Type B pancreatic cell (in vitro differentiated cells): Measurements from ENCODE around the gene NSFL1C. TPM values are rescaled to one million over a fixed set of nuclear protein-coding genes. Genes with fewer than 3 reads are reported as not detected.

Experiments used
- DNase-seq: peaks from one replicate; pipeline ENCODE4 v3.0.0; 2021; ENCODE audit warnings: mixed read lengths; ENCODE audit not compliant: unreplicated experiment; ENCODE audit errors: extremely low spot score
- H3K27ac Mint-ChIP-seq: 2 replicates; pipeline ENCODE4 v1.8.0; 2021; ENCODE audit warnings: mild to moderate bottlenecking, mixed read lengths
- H3K27me3 Mint-ChIP-seq: 2 replicates; pipeline ENCODE4 v1.8.0; 2021; ENCODE audit warnings: mixed read lengths
- H3K36me3 Mint-ChIP-seq: 2 replicates; pipeline ENCODE4 v1.8.0; 2021; ENCODE audit warnings: mixed read lengths
- H3K4me1 Mint-ChIP-seq: one replicate; pipeline ENCODE4 v1.8.0; 2021; ENCODE audit warnings: mixed read lengths; ENCODE audit not compliant: unreplicated experiment
- H3K4me3 Mint-ChIP-seq: 2 replicates; pipeline ENCODE4 v1.8.0; 2021; ENCODE audit warnings: mild to moderate bottlenecking, mixed read lengths
- H3K9me3 Mint-ChIP-seq: 2 replicates; pipeline ENCODE4 v1.8.0; 2021; ENCODE audit warnings: mixed read lengths
- total RNA-seq: library from RNA; stranded (reverse); gene quantifications from 2 replicates; pipeline ENCODE4 v1.2.1, GENCODE V29; 2021; ENCODE audit warnings: low replicate concordance
- TF ChIP-seq, protein P1 (sequence below): fragments of 200-600 bp; sonication (generic); conservative IDR thresholded peaks from 2 replicates; pipeline ENCODE4 v1.5.0; 2021; ENCODE audit warnings: antibody characterized with exemption, mild to moderate bottlenecking

NSFL1C gene
- total RNA-seq, 1 donor from 2014 or later = 81.0 TPM

- Mint-ChIP-seq H3K27me3 (peaks cover 40% of the 10 kb centered on the region), H3K4me1 (peaks cover 37% of the 10 kb centered on the region), H3K27ac (peak within 1 kb of the TSS; percentile 85), H3K36me3 (no peaks in the 10 kb centered on the region), H3K4me3 (peak within 1 kb of the TSS; percentile 98), H3K9me3 (no peaks in the 10 kb centered on the region)
- TF ChIP-seq, protein P1, sequence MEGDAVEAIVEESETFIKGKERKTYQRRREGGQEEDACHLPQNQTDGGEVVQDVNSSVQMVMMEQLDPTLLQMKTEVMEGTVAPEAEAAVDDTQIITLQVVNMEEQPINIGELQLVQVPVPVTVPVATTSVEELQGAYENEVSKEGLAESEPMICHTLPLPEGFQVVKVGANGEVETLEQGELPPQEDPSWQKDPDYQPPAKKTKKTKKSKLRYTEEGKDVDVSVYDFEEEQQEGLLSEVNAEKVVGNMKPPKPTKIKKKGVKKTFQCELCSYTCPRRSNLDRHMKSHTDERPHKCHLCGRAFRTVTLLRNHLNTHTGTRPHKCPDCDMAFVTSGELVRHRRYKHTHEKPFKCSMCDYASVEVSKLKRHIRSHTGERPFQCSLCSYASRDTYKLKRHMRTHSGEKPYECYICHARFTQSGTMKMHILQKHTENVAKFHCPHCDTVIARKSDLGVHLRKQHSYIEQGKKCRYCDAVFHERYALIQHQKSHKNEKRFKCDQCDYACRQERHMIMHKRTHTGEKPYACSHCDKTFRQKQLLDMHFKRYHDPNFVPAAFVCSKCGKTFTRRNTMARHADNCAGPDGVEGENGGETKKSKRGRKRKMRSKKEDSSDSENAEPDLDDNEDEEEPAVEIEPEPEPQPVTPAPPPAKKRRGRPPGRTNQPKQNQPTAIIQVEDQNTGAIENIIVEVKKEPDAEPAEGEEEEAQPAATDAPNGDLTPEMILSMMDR = peak; percentile 45
- DNase-seq = peak; percentile 87
Observed at GRCh38 chr20:1392693-1393506, 73.7 kb downstream of the NSFL1C start, which contains the start of gene FKBP1A. Gene FKBP1A, minus strand, starts transcription at chr20:1393054. Its CDS starts 56 bp downstream, at chr20:1392998.

DNA sequence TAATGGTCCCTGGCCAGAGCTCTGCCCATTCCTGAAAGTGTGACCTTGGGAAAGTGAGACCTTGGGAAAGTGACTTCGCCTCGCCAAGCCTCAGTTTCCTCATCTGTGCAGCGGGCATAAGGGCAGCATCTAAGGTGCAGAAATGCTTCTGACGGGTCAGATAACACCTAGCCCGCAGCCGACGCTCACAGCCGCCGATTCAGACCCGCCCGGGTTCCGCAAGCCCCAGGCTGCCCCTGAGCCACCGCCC lies 74.3 kb downstream of the NSFL1C start:
- H3K27me3 Mint-ChIP-seq = peaks cover 36% of the 10 kb centered on the region
- no peaks in the 10 kb centered on the region for H3K36me3 Mint-ChIP-seq
- DNase-seq = no peak
- H3K9me3 Mint-ChIP-seq = no peaks in the 10 kb centered on the region
- H3K4me3 Mint-ChIP-seq = peak overlapping the region; percentile 94
- TF ChIP-seq, protein P1 = no peak
- peaks cover 39% of the 10 kb centered on the region for H3K4me1 Mint-ChIP-seq
- H3K27ac Mint-ChIP-seq = peak overlapping the region; percentile 85

Other genes with a start within 250 kb of the NSFL1C start
- not detected in 2 replicates for gene RAD21L1, start 240.8 kb downstream of the NSFL1C start, total RNA-seq
- 2.7 and 3.6 TPM in 2 replicates for gene SNPH, start 200.6 kb downstream of the NSFL1C start, total RNA-seq
- gene SDCBP2, start 137.7 kb downstream of the NSFL1C start, total RNA-seq = 4.9 and 7.4 TPM in 2 replicates
- 149 and 177 TPM in 2 replicates for gene FKBP1A, start 73.8 kb downstream of the NSFL1C start, total RNA-seq
- not detected in 2 replicates for gene SIRPB2, start 24.6 kb upstream of the NSFL1C start, total RNA-seq
- not detected in 2 replicates for gene SIRPD, start 90.9 kb upstream of the NSFL1C start, total RNA-seq
- gene SIRPB1, start 153.2 kb upstream of the NSFL1C start, total RNA-seq = 0.95 and 1.0 TPM in 2 replicates
- not detected in 2 replicates for gene SIRPG, start 190.9 kb upstream of the NSFL1C start, total RNA-seq